HepG2 (cell line): ENCODE measurements around the gene SLC50A1. TPM values are rescaled to one million over a fixed set of nuclear protein-coding genes. Genes with fewer than 3 reads are reported as not detected.

Source experiments
- AKAP8 ChIP-seq: sonication (generic); formaldehyde crosslinking; IDR thresholded peaks from 2 replicates; pipeline ENCODE4 v1.5.1; 2020; ENCODE audit warnings: mild to moderate bottlenecking, missing genetic modification reagents
- CBX1 ChIP-seq: IDR thresholded peaks from one replicate; pipeline ENCODE4 v1.6.1; 2016; ENCODE audit warnings: antibody characterized with exemption, low read depth
- CENPX ChIP-seq: sonication (generic); formaldehyde crosslinking; IDR thresholded peaks from 2 replicates; pipeline ENCODE4 v1.9.0; 2021; ENCODE audit warnings: mild to moderate bottlenecking, missing genetic modification reagents, moderate library complexity
- CHCHD3 ChIP-seq: sonication (generic); formaldehyde crosslinking; IDR thresholded peaks from 2 replicates; pipeline ENCODE4 v1.8.0; 2022; ENCODE audit warnings: mild to moderate bottlenecking, missing genetic modification reagents, moderate library complexity
- FOXA3 ChIP-seq: IDR thresholded peaks from 2 replicates; pipeline ENCODE4 v1.6.1; 2016; ENCODE audit warnings: missing genetic modification reagents, missing compliant biosample characterization
- FOXK2 ChIP-seq: fragments of 450-650 bp; IDR thresholded peaks from 2 replicates; pipeline ENCODE4 v1.6.1; 2016
- FOXP1 ChIP-seq, 2 experiments: fragments of 450-650 bp in 1 of 2; IDR thresholded peaks; 2 replicates each; pipeline ENCODE4 v1.6.1; 2017 to 2018; ENCODE audit warnings: antibody characterized with exemption in 1 of 2
- FUBP1 ChIP-seq: sonication (generic); formaldehyde crosslinking; IDR thresholded peaks from 2 replicates; pipeline ENCODE4 v1.5.1; 2020; ENCODE audit warnings: missing genetic modification reagents, mild to moderate bottlenecking, borderline replicate concordance
- GABPA ChIP-seq, 2 experiments: IDR thresholded peaks; 2 replicates each; pipeline ENCODE4 v1.6.1; 2011 to 2016; ENCODE audit warnings: low read depth in 2 of 2, low read length in 1 of 2, missing biosample characterization in 1 of 2, missing genetic modification characterization in 1 of 2
- KIAA2018 ChIP-seq: sonication (generic); formaldehyde crosslinking; IDR thresholded peaks from 2 replicates; pipeline ENCODE4 v1.5.0; 2020; ENCODE audit warnings: mild to moderate bottlenecking, missing genetic modification reagents, borderline replicate concordance
- MEF2D ChIP-seq: sonication (generic); formaldehyde crosslinking; IDR thresholded peaks from 2 replicates; pipeline ENCODE4 v1.5.1; 2020; ENCODE audit warnings: mild to moderate bottlenecking, missing genetic modification reagents
- MTERF4 ChIP-seq: sonication (generic); formaldehyde crosslinking; IDR thresholded peaks from 2 replicates; pipeline ENCODE4 v1.8.0; 2023; ENCODE audit warnings: mild to moderate bottlenecking, missing genetic modification reagents
- PHF8 ChIP-seq: sonication (generic); formaldehyde crosslinking; IDR thresholded peaks from 2 replicates; pipeline ENCODE4 v1.5.0; 2020; ENCODE audit warnings: missing genetic modification reagents
- POGZ ChIP-seq: sonication (generic); formaldehyde crosslinking; IDR thresholded peaks from 2 replicates; pipeline ENCODE4 v1.4.0; 2020; ENCODE audit warnings: mild to moderate bottlenecking, missing genetic modification reagents
- U2AF1 ChIP-seq: fragments of 200-400 bp; formaldehyde crosslinking; optimal IDR thresholded peaks from 2 replicates; pipeline ENCODE3; 2017; ENCODE audit warnings: mild to moderate bottlenecking, low read depth, low read length
- ZNF34 ChIP-seq: sonication (generic); formaldehyde crosslinking; IDR thresholded peaks from 2 replicates; pipeline ENCODE4 v1.4.0; 2020; ENCODE audit warnings: mild to moderate bottlenecking, missing genetic modification reagents, borderline replicate concordance
- ZNF350 ChIP-seq: sonication (generic); formaldehyde crosslinking; IDR thresholded peaks from 2 replicates; pipeline ENCODE4 v1.4.0; 2020; ENCODE audit warnings: mild to moderate bottlenecking, low read depth, missing genetic modification reagents, borderline replicate concordance
- ZNF737 ChIP-seq: sonication (generic); formaldehyde crosslinking; IDR thresholded peaks from 2 replicates; pipeline ENCODE4 v1.5.0; 2020; ENCODE audit warnings: missing genetic modification reagents, mild to moderate bottlenecking, borderline replicate concordance
- ZNF775 ChIP-seq: sonication (generic); formaldehyde crosslinking; IDR thresholded peaks from 2 replicates; pipeline ENCODE4 v1.4.0; 2020; ENCODE audit warnings: missing genetic modification reagents, mild to moderate bottlenecking, moderate library complexity, borderline replicate concordance
- polyA plus RNA-seq, 8 experiments: library from polyadenylated mRNA; depleted of rRNA in 3 of 8; stranded (reverse) in 7 of 8; unstranded in 1 of 8; fragments of >200 nt; fragmentation: Illumina TruSeq in 4 of 8; extraction: Trizol in 4 of 8; gene quantifications; 2 replicates each; pipeline versions ENCODE4 v1.2.1 to v1.2.3, GENCODE V29; 2011 to 2016; ENCODE audit warnings: low read depth in 4 of 8, missing spikeins in 1 of 8, mixed read lengths in 1 of 8; ENCODE audit not compliant: insufficient read depth in 1 of 8
- total RNA-seq, 5 experiments: library from RNA; depleted of rRNA; stranded (reverse); fragments of >200 nt; fragmentation: Illumina TruSeq; extraction: Trizol; gene quantifications; 2 replicates each; pipeline ENCODE4 v1.2.3, GENCODE V29; 2016; ENCODE audit warnings: low read depth in 1 of 5

Gene SLC50A1
- total and polyA plus RNA-seq, 2 of the 13 experiments (the other 11 are each of a cell fraction or from before 2014, with no cell fraction given) = 22.5 to 46.8 TPM

- TF ChIP-seq KIAA2018 (CRISPR knock-in tag) (no peak), ZNF775 (CRISPR knock-in tag) (no peak), ZNF737 (CRISPR knock-in tag) (no peak), FOXA3 (CRISPR knock-in tag) (peak; percentile 53; the same call in 1 of the 2 replicates), ZNF34 (CRISPR knock-in tag) (no peak), MEF2D (peak; percentile 61), PHF8 (CRISPR knock-in tag) (peak; percentile 71; the same call in 1 of the 2 replicates), FOXP1 (IDR thresholded peaks at IDR 0.05) (no peak), FOXP1 (CRISPR knock-in tag; IDR thresholded peaks at IDR 0.05) (0 out of 2 replicates have a peak, but pooled peaks have one; percentile 7), AKAP8 (CRISPR knock-in tag) (no peak), CENPX (CRISPR knock-in tag) (no peak), GABPA (IDR thresholded peaks at IDR 0.05; ENCODE audit: low read depth, low read length) (peak; percentile 98), GABPA (CRISPR knock-in tag; IDR thresholded peaks at IDR 0.05; ENCODE audit: low read depth) (peak; percentile 100), ZNF350 (peak; percentile 61), CBX1 (peak; percentile 62), FUBP1 (no peak), POGZ (CRISPR knock-in tag) (peak; percentile 11; the same call in 1 of the 2 replicates), CHCHD3 (CRISPR knock-in tag) (no peak), FOXK2 (no peak), MTERF4 (CRISPR knock-in tag) (no peak), U2AF1 (peak; percentile 44)
Observed at GRCh38 chr1:155139895-155140629, 4.4 kb downstream of the SLC50A1 start, which contains the start of gene DPM3 (continued).
